Measurements from ENCODE around the gene CMA1.
"Not testable (repeated sequence)": the region's sequence is repeated elsewhere in the genome, so short reads cannot be mapped to it uniquely, and the experiment has no call there.

The CMA1 gene

GRCh38 chr14:24473211-24473610 is 34.9 kb downstream of the CMA1 start:
- TF ChIP-seq ISL1 (CRISPR knock-in tag; IDR thresholded peaks at IDR 0.05) (no peak), GLIS3 (CRISPR knock-in tag; IDR thresholded peaks at IDR 0.05) (no peak), CSDC2 (CRISPR knock-in tag; IDR thresholded peaks at IDR 0.05) (no peak), ZFP30 (CRISPR knock-in tag; IDR thresholded peaks at IDR 0.05) (no peak), ZFP3 (CRISPR knock-in tag; IDR thresholded peaks at IDR 0.05) (no peak)
- ATAC-seq = no peak

- not testable (repeated sequence) for ATAC-seq
These were observed 37.6 kb downstream of the CMA1 start for GRCh38 chr14:24470450-24470849.

- TF ChIP-seq, protein P1, sequence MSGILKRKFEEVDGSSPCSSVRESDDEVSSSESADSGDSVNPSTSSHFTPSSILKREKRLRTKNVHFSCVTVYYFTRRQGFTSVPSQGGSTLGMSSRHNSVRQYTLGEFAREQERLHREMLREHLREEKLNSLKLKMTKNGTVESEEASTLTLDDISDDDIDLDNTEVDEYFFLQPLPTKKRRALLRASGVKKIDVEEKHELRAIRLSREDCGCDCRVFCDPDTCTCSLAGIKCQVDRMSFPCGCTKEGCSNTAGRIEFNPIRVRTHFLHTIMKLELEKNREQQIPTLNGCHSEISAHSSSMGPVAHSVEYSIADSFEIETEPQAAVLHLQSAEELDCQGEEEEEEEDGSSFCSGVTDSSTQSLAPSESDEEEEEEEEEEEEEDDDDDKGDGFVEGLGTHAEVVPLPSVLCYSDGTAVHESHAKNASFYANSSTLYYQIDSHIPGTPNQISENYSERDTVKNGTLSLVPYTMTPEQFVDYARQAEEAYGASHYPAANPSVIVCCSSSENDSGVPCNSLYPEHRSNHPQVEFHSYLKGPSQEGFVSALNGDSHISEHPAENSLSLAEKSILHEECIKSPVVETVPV (CRISPR knock-in tag; IDR thresholded peaks at IDR 0.05) = no peak
- TF ChIP-seq ISL1 (CRISPR knock-in tag; IDR thresholded peaks at IDR 0.05) (no peak), ZC3H10 (CRISPR knock-in tag; IDR thresholded peaks at IDR 0.05) (no peak), SNAI2 (CRISPR knock-in tag; IDR thresholded peaks at IDR 0.05) (no peak), OSR1 (CRISPR knock-in tag; IDR thresholded peaks at IDR 0.05) (no peak), PPARA (CRISPR knock-in tag; IDR thresholded peaks at IDR 0.05; ENCODE audit: borderline replicate concordance) (no peak), ZFP3 (CRISPR knock-in tag; IDR thresholded peaks at IDR 0.05) (no peak), ARNTL (CRISPR knock-in tag; IDR thresholded peaks at IDR 0.05; ENCODE audit: borderline replicate concordance, low read depth) (no peak), ESRRG (CRISPR knock-in tag; IDR thresholded peaks at IDR 0.05) (no peak), TOX (CRISPR knock-in tag; IDR thresholded peaks at IDR 0.05; ENCODE audit: borderline replicate concordance) (no peak)
- TF ChIP-seq, protein P2, sequence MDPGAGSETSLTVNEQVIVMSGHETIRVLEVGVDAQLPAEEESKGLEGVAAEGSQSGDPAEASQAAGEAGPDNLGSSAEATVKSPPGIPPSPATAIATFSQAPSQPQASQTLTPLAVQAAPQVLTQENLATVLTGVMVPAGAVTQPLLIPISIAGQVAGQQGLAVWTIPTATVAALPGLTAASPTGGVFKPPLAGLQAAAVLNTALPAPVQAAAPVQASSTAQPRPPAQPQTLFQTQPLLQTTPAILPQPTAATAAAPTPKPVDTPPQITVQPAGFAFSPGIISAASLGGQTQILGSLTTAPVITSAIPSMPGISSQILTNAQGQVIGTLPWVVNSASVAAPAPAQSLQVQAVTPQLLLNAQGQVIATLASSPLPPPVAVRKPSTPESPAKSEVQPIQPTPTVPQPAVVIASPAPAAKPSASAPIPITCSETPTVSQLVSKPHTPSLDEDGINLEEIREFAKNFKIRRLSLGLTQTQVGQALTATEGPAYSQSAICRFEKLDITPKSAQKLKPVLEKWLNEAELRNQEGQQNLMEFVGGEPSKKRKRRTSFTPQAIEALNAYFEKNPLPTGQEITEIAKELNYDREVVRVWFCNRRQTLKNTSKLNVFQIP (CRISPR knock-in tag; IDR thresholded peaks at IDR 0.05; ENCODE audit: borderline replicate concordance, low read depth) = no peak
- ATAC-seq = no peak
These were observed 42.3 kb downstream of the CMA1 start for GRCh38 chr14:24465805-24466204.

DNA sequence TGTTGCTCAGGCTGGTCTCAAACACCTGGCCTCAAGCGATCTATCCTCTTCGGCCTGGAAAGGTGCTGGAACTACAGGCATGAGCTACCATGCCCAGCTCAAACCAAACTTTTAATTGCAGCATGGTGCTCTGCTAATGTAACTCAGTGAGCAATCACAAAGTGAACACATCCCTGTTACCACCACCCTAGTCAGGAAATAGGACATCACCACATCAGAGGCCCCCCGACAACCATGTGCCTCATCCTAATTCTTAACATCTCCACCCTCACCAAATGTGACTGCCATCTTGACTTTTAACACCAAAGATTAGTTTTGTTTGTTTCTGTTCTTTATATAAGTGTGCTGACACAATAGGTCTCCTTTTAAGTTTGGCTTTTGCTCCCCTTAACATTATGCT is 42.7 kb downstream of the CMA1 start:
- TF ChIP-seq ISL1 (CRISPR knock-in tag; IDR thresholded peaks at IDR 0.05) (no peak), GLIS3 (CRISPR knock-in tag; IDR thresholded peaks at IDR 0.05) (no peak), ZNF8 (CRISPR knock-in tag; IDR thresholded peaks at IDR 0.05) (no peak), ARNTL (CRISPR knock-in tag; IDR thresholded peaks at IDR 0.05; ENCODE audit: borderline replicate concordance, low read depth) (no peak), SNAI2 (CRISPR knock-in tag; IDR thresholded peaks at IDR 0.05) (no peak), ESRRG (CRISPR knock-in tag; IDR thresholded peaks at IDR 0.05) (no peak), ZNF70 (CRISPR knock-in tag; IDR thresholded peaks at IDR 0.05) (no peak), CREB5 (CRISPR knock-in tag; IDR thresholded peaks at IDR 0.05; ENCODE audit: low read depth) (no peak), PATZ1 (CRISPR knock-in tag; IDR thresholded peaks at IDR 0.05; ENCODE audit: borderline replicate concordance) (no peak), ZC3H10 (CRISPR knock-in tag; IDR thresholded peaks at IDR 0.05) (no peak), ZFP30 (CRISPR knock-in tag; IDR thresholded peaks at IDR 0.05) (no peak)
- TF ChIP-seq, protein P3, sequence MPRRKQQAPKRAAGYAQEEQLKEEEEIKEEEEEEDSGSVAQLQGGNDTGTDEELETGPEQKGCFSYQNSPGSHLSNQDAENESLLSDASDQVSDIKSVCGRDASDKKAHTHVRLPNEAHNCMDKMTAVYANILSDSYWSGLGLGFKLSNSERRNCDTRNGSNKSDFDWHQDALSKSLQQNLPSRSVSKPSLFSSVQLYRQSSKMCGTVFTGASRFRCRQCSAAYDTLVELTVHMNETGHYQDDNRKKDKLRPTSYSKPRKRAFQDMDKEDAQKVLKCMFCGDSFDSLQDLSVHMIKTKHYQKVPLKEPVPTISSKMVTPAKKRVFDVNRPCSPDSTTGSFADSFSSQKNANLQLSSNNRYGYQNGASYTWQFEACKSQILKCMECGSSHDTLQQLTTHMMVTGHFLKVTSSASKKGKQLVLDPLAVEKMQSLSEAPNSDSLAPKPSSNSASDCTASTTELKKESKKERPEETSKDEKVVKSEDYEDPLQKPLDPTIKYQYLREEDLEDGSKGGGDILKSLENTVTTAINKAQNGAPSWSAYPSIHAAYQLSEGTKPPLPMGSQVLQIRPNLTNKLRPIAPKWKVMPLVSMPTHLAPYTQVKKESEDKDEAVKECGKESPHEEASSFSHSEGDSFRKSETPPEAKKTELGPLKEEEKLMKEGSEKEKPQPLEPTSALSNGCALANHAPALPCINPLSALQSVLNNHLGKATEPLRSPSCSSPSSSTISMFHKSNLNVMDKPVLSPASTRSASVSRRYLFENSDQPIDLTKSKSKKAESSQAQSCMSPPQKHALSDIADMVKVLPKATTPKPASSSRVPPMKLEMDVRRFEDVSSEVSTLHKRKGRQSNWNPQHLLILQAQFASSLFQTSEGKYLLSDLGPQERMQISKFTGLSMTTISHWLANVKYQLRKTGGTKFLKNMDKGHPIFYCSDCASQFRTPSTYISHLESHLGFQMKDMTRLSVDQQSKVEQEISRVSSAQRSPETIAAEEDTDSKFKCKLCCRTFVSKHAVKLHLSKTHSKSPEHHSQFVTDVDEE (CRISPR knock-in tag; IDR thresholded peaks at IDR 0.05) = no peak
- TF ChIP-seq, protein P2 (CRISPR knock-in tag; IDR thresholded peaks at IDR 0.05; ENCODE audit: borderline replicate concordance, low read depth) = no peak
- TF ChIP-seq, protein P1 (CRISPR knock-in tag; IDR thresholded peaks at IDR 0.05) = no peak

More for the DNA sequence above, 42.7 kb downstream of the CMA1 start:
- ATAC-seq = no peak
